HG03565 (cell line): ENCODE data around the gene TRIM26.
"Not testable (repeated sequence)": the region's sequence is repeated elsewhere in the genome, so short reads cannot be mapped to it uniquely, and the experiment has no call there.

Source experiments
- ATAC-seq: cut with Tn5 transposase; IDR thresholded peaks from one replicate; pipeline ENCODE4 v1.9.1; 2021; ENCODE audit warnings: mild to moderate bottlenecking, moderate library complexity; ENCODE audit not compliant: unreplicated experiment

Gene TRIM26

GRCh38 chr6:30212865-30213666 lies at the start of gene TRIM26:
Gene TRIM26 (minus strand): TSS chr6:30213406. CDS start chr6:30199103, 14,303 bp downstream.
- ATAC-seq: peak; percentile 77

GRCh38 chr6:30260036-30260504 lies 46.9 kb upstream of the TRIM26 start:
- peak; percentile 13 for ATAC-seq

- ATAC-seq: peak; percentile 84
Observed at GRCh38 chr6:30259140-30260035, 46.2 kb upstream of the TRIM26 start.

GRCh38 chr6:30258204-30258603 lies 45.0 kb upstream of the TRIM26 start:
- no peak for ATAC-seq

- not testable (repeated sequence) for ATAC-seq
Observed at GRCh38 chr6:30252417-30252816, 39.2 kb upstream of the TRIM26 start.

GRCh38 chr6:30244560-30244959 lies 31.4 kb upstream of the TRIM26 start:
- no peak for ATAC-seq

- ATAC-seq: no peak
Observed at GRCh38 chr6:30238178-30238795, 25.1 kb upstream of the TRIM26 start.

GRCh38 chr6:30234356-30234755 lies 21.1 kb upstream of the TRIM26 start:
- no peak for ATAC-seq

- ATAC-seq: no peak
Observed at GRCh38 chr6:30231067-30231466, 17.9 kb upstream of the TRIM26 start.

- ATAC-seq: no peak
Observed at GRCh38 chr6:30227763-30228487, 14.7 kb upstream of the TRIM26 start.

- no peak for ATAC-seq
Observed at GRCh38 chr6:30227242-30227722, 14.1 kb upstream of the TRIM26 start.

GRCh38 chr6:30223339-30223738 lies 10.1 kb upstream of the TRIM26 start:
- no peak for ATAC-seq

GRCh38 chr6:30221956-30222355 lies 8.8 kb upstream of the TRIM26 start:
- ATAC-seq: not testable (repeated sequence)

- ATAC-seq: not testable (repeated sequence)
Observed at GRCh38 chr6:30221395-30221794, 8.2 kb upstream of the TRIM26 start.

- ATAC-seq: no peak
Observed at GRCh38 chr6:30219244-30219643, 6.0 kb upstream of the TRIM26 start.

- ATAC-seq: no peak
Observed at GRCh38 chr6:30216096-30216495, 2.9 kb upstream of the TRIM26 start.

- ATAC-seq: no peak
Observed at GRCh38 chr6:30214657-30214982, 1.4 kb upstream of the TRIM26 start.

- peak; percentile 33 for ATAC-seq
Observed at GRCh38 chr6:30213957-30214656, 901 bp upstream of the TRIM26 start.

GRCh38 chr6:30213667-30213956 lies 406 bp upstream of the TRIM26 start:
- ATAC-seq: no peak

- ATAC-seq: no peak
Observed at GRCh38 chr6:30211899-30212298, 1.3 kb downstream of the TRIM26 start.
